Embryonic facial prominence (tissue), 1 donor: Measurements from ENCODE around the gene MED26.
"Not testable (repeated sequence)": the region's sequence is repeated elsewhere in the genome, so short reads cannot be mapped to it uniquely, and the experiment has no call there.

Experiments used
- DNase-seq: peaks from one replicate; pipeline ENCODE4 v3.0.0-alpha.2; 2016; ENCODE audit errors: extremely low spot score

MED26 gene

DNA sequence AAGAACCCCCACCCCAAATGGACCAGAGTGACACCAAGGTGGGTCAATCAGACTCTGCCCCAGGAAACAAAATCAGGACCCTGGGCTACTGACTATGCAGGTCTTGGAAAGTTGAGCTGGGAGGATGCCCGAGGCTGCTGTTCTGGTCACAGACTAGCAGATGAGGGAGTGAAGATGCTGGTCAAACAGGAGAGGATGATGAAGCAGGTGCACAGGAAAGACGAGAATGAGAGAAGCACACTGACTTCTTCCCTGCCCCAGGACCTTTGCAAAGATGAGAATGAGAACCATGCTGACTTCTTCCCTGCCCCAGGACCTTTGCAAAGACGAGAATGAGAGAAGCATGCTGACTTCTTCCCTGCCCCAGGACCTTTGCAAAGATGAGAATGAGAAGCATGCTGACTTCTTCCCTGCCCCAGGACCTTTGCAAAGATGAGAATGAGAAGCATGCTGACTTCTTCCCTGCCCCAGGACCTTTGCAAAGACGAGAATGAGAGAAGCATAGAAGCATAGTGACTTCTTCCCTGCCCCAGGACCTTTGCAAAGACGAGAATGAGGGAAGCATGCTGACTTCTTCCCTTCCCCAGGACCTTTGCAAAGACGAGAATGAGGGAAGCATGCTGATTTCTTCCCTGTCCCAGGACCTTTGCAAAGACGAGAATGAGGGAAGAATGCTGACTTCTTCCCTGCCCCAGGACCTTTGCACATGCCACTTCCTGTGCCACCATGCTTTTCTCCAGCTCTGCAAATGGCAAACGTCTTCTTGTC, 23.6 kb upstream of the MED26 start:
- not testable (repeated sequence) for DNase-seq

DNA sequence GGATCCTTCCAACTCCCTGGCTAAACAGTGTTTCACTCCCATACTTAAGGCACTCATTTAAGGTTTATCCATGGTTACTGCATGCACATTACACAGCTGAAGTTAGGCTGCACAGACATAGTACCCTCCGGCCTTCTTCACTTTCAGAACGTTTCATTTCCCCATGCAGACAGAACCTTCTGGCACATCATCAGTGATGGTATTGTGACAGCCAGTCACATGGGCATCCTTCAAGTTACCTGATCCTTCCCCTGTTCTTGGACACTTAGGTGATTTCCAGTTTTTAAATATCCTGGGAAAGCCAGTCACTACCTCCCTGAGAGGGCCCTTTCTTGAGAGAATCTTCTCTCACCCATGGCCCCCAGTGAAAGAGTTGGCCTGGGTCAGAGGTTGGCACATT, 22.8 kb upstream of the MED26 start:
- no peak for DNase-seq

DNA sequence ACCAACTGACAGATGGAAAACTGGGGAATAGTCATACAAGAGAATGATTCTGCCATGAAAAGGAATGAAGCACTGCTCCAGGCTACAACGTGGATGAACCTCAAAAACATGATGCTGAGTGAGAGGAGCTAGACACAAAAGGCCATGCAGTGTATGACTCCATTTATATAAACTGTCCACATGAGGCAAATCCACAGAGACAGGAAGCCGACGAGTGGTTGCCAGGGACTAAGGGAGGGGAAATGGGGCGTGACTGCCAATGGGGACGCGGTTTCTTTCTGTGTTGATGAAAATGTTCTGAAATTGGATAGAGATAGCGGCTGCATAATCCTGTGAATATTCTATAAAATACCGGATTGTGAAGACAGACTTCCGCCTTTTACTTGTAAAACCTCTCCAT, 21.7 kb upstream of the MED26 start:
- DNase-seq = no peak

DNA sequence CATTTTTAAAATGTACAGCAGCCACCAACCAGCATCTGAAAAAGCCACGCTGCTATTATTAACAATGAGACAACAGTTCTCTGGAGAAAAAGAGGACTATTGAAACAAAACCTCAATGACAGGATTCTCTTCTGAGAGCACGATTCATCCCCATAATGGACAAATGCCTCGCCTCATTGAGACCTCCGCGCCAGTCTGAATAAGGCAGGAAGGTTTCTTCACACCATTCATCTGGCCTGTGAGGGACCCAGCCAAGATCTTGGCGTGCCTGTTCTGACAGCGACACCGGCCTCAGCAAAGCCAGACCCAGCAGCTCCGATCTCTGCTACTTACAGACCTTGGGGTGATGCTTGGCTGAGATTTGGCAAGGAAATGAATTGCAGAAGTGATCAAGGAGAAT, 17.1 kb upstream of the MED26 start:
- DNase-seq = no peak

DNA sequence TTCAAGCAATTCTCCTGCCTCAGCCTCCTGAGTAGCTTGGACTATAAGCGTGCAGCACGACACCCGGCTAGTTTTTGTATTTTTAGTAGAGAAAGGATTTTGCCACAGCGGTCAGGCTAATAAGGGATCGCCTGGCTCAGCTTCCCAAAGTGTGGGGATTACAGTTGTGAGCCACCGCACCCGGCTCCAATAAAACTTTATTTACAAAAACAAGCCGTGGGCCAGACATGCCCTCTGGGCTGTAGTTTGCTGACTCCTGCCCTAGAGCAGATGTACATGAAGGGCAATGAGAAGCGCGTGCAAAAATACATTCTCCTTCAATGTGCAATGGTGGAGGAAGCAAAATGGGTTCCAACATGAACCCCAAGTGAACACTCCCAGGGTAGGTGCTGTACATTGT, 13.7 kb upstream of the MED26 start:
- DNase-seq = no peak

DNA sequence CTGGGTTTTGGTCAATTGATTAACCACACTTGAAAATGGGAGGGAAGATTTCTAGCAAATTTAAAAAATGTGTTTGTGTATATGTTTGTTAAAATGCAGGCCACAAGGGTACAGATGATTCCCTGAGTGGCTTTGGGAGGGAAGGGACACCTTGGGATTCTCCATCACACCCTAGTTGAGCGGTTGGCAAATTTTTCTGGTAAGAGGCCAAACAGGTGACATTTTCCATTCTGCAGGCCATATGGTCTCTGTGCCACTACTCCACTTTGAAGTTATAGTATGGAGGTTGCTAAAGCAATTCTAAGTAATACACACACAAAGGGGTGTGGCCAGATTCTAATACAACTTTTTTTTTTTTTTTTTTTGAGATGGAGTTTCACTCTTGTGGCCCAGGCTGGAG, 12.9 kb upstream of the MED26 start:
- DNase-seq = no peak

DNA sequence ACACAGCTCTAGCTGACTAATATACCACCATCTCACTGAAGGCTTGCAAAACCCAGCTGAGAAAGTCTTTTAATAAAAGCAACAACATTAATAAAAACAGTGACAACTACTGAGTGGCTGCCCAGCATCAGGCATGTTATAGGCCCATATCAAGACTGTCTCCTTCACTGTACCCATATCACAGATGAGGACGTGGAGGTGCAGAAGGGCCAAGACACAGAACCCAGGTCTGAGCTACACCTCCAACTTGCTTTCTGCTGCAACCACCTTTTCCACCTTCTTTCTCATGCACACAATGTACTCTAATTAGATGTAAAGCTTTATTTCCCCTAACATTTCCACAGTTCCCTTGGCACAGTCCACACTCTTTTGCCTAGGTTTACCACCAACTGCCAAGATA, 10.7 kb upstream of the MED26 start:
- DNase-seq = no peak

DNA sequence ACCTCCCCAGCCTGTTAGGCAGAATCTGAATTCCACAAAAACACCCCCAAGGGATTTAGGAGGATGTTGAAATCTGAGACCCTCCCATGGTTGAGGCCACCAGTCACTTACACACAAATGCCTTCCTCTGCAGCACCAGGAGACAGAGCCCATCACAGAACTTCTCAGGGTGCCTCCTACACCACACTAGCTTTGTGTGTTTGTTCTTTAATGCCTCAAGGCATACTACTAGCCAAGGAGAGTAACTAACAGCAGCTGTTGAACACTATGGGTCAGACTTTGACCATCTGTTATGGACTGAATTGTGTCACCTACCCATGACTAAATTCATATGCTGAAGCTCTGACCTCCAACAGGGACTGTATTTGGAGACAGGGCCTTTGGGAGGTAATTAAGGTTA, 9.5 kb upstream of the MED26 start:
- DNase-seq = no peak

DNA sequence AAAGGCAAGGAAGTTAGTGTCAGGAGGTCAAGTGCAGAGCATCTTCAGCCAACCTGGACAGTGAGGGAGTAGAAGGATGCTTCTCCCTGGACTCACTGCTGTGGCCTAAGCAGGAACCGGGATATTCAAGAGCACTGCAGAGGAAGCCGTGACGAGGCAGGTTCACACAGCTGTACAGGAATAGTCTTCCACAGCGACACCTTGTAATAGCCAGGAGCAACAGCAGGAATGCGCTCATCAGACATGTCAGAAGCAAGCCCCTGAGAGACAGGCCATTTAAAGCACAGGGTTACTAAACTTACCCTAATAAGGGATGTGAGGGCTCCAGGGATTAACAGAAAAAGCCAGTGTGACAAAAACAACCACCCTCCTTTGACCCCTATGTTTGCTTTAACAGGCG, 3.5 kb upstream of the MED26 start:
- no peak for DNase-seq

DNA sequence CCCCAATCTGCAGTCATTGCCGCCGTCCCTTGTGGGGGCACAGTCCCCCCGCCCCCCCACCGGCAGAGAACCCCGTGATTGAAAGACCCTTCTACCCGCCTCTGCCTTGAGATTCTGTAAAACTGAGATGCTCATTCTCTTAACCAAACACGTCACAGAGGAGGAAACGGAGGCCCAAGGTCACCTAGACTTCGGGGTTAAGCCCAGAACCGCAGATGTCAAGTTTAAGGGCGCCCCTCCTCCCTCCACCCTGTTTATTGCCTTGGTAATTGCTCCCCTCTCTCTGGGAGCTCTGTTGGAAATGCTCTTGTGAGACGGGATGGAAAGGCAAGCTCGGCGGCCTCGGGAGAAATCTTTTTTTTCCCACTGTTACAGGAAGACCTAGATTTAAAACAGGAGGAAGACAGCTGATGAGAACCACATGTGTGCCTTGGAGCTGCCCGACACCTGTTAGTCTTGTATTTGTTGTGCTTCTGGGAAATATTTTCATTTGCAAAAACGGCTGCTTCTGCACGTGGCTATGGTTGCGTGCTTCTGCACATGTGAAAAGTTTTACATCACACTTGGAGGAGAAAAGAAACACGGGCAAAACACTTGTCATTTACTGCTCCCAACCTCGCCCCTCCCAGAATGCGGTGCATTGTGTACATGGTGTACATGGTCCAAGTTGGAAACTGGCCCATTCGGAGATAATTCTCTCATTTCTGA, 1.1 kb upstream of the MED26 start:
- peak; percentile 62 for DNase-seq

DNA sequence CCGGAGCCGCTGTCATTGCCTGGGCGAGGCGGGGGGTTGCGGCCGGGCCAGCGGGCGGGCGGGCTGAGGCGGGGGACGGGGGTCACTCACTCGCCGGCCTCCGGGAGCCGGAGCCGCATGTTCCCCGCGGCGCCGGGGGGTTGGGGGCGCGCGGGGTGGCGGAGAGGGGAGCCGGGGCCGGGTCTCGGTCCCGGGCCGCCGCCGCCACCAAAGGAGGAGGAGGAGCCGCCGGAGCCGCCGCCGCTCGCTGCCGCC, 149 bp downstream of the MED26 start:
- no peak for DNase-seq

DNA sequence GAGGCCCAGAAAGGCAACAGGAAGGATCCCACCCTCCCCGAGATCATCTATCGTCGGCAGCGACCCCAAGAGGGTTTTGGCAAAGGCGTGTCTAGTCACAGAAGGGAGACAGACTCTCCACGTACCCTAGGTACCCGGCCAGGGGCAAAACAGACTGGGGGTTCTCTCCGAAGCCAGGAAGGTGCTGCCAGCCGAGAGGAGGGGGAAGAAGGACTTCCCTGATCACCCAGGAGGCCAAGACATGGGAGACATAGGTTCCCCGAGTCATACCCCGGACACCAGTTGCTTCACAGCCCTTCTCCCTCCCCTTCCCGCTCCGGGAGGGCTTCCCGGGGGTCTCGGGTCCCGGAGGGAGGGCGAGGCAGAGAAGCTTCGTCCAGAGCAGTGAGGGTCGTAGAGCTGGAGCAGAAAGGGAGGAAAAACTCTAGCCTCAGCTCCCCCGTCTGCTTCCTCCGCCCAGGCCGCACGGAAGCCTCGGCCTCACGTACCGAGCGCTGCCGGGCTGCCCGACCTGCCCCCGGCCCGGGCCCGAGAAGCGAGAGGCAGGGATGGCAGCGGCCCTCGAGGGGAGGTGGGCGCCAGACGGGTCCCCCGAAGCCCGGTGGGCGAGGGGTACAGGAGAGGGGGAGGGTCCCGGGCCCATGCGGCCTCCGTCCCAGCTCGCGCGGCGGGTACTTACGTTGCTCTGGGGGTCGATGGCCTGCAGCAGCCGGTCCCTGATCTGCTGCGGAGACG, 644 bp downstream of the MED26 start:
- no peak for DNase-seq

DNA sequence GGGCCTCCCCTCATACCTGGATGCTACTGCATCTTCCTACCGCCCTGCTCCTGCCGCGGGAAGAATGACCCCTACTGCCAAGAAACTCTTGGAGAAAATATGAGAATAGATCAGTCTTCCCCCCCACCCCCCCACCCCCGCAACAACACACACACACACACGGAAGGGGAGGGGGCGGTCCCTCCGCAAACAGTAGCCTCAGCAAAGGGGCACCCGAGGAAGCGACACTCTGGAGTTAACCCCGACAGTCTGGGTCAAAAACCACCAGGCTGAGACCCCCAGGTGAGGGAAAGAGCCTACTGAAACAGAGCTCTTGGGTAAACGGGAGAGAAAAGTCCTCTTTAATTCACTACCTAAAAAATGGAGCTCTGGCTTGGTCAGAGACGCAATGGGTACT, 1.2 kb downstream of the MED26 start:
- DNase-seq = no peak

DNA sequence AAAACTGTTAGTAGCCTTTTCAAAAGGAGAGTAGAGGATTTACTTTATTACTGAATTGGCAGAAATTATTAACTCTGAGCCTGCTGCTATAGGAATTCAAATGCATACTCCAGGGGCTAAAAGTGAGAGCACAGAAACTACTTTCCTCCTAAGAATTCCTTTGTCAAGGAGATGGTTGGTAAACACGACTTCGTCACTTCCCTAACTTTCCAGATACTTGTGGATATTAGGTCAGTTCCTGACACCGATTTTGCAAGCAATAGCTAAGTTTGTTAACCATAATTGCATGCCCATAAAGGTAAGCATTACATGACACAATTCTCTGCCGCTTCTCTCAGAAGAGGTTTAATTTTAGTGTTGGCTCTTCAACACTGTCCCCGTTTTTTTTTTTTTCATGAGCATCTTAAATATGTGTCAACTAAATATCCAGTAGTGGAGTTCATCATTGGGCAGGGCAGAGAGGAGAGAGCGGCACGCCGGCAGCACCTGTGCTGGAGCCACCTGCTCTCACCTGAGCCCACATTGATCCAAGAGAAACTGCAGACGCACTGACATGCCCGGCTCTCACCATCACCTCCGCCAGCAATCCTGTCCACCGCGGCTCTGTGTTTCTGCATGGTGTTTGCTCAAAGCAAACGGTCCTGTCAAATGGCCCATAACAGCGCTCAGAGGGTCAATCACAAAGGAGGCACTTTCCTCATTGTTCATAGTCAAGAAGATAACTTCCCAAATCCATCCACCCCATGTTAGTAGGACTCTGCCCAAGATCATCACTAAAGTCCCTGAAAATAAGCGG, 2.6 kb downstream of the MED26 start:
- DNase-seq = no peak

DNA sequence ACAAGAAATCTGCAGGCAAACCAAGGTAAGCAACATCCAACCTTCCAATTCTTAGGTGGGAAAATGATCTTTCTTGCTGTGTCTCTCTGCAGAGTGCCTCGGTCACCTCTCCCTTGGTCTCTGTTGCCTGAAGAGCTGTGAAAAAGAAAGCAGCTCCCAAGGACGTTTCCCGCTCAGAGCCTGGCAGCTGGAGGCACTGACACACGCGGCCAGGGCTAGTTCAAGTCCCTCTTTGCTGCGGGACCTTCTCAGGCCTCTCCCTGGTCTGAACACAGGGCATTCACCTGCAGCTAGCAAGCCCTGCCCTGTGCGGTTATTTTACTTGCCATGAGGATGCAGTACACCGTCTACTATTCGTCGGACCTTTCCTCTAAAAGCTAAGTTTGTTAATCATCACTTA, 3.8 kb downstream of the MED26 start:
- DNase-seq = no peak

DNA sequence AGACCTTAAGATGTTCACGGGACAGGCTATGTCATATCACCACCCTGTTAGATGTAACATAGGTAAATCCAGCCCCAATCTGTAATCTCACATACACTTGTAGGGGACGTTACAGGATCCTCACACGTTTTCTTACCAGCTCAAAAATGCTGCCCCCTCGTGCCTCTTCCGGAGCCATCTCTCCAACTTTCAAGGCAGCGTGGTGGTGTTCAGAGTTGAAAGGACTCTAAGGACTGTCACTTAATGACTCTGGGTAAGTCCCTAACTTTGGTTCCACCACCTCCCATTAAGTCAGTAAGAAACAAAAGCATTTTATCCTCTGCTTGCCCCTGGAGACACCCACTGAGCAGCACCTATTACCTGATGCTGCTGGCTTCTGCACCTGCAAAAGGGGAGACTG, 4.4 kb downstream of the MED26 start:
- DNase-seq = no peak

DNA sequence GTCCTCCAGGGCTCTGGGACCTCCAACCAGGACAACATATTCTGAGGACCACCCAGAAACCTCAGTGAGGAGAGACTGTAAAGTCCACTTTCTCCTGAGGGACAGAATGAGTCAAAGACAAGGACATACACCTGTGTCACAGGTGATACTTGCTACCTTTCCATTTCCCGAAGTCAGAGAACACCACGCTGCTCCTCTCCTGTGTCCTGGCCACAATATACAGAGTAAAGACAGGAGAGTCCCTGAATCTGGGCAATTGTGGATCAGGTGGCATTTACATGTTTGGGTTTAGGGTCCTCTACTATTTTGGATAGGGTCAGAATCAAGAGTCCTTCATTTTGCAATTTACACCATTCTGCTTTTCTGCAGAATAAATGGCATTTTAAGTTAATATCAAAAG, 4.9 kb downstream of the MED26 start:
- no peak for DNase-seq

DNA sequence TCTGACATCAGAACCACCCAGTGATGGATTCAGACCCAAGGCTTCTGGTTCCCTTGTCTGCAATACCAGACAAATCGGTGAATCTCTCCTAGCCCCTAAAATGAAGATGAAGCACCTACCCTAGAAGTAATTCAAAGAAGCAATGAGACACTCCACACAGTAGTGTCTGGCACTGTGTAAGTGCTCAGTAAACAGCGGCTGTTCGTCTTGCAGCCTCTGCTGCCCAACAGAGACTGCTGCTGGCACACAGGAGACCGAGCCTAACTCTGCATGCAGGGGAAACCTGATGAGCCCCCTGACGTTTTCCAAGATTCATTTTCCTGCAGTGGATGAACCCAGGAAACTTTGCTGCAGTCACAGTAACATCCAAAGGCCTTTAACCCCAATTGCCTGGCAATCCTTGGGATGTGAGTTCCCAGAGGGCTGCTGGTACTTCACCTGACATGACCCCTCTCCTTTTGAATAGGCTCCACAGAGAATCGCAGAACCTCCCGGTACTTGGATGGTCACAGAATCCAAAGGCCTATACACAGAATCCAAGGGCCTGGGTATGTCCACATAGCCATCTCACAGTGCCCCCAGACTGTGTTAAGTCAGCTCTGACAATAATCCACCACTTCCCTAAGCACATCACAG, 6.7 kb downstream of the MED26 start:
- DNase-seq = no peak

DNA sequence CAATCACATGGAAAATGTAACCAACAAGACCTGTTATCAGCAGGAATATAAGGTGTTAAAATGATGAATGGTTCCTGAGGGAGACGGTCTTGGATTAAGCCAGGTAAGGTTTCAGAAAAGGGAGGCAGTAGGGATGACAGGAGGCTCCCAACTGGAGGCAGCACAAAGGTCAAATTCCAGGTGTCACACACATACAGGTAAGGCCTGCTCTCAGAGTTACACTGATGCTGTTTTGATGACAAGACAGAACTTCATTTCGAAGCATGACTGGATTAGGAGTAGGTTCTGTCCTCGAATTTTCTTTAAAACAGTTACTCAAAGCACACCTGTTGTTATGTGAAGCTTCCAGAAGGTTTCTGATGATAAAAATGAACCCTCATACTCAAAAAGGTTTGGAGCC, 7.4 kb downstream of the MED26 start:
- DNase-seq = no peak

DNA sequence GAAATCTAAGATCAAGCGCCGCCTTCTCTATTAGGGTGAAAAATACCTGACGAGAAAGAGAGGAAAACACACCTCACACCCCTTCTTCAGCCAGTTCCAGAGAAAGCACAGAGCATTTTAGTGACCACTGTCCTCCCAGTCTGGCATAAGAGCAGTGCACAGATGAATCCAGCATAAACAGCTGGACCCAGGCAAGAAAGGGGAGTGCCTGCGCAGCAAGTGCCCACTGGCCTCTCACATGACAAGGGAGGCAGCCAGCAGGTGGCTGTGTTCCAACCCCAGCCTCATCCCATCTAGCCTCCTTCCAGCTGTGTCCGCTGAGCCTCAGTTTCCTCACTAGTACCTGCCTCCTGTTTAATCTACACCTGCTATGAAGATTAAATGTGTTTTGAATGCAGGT, 8.0 kb downstream of the MED26 start:
- DNase-seq = no peak

DNA sequence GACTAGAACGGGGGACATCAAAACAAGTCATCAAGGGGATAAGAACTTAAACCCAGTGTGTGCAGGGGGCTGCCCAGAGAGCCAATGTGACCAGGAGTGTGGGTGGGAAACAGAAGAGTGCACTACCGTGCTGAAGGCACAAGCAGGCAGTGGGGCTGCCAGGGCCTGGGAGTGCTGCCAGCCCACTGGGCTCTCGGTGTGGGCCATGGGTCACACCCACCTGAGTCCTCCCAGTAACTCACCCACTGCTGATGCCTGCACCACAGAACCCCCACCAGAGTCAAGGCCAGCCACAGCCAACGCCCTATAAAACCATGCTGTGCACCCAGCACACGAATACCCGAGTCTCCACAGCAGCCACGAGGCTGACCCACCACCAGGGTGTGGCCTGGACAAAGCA, 8.5 kb downstream of the MED26 start:
- DNase-seq = no peak

DNA sequence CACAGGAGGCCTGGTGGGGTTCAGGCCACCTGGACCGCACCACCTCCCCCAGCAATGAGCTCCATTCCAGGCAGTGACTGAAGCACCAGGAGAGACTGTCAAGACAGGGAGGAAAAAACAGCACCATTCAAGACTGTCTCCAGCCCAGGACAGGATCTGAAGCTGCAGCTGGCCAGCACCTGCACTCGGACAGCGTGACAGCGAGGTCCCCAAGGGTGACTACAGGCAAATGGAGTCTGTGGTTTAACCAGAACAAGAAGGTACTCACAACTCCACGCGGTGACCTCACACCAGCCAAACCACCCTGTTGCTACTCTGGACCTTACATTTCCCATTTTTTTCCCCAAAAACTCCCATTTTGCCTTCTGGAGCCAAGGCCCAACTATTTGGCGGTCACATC, 9.8 kb downstream of the MED26 start:
- DNase-seq = no peak
